Measurements from ENCODE around the gene ABCA4.

ABCA4 gene

GRCh38 chr1:94067196-94067595 lies 53.8 kb downstream of the ABCA4 start:
- no peak overlapping the region for H2AFZ ChIP-seq (ENCODE audit: low read length)
- H3K9ac ChIP-seq (ENCODE audit: low read depth, low read length, poor library complexity), result no peak overlapping the region
- no peak overlapping the region for H3K4me2 ChIP-seq (ENCODE audit: insufficient read depth, low read length, poor library complexity, severe bottlenecking)
- no peak overlapping the region for H4K91ac ChIP-seq (ENCODE audit: low read depth, low read length, poor library complexity)
- H2BK12ac ChIP-seq (ENCODE audit: low read length), result no peak overlapping the region
- no peak for DNase-seq (ENCODE audit: low spot score)
- H2BK15ac ChIP-seq (ENCODE audit: low read length), result no peak overlapping the region
- H3K27me3 ChIP-seq (ENCODE audit: control insufficient read depth in 3 of 3, insufficient read depth in 3 of 3, low read depth in 1 of 3, low read length in 3 of 3), result no peaks in the 10 kb centered on the region
- no peak overlapping the region for H3K18ac ChIP-seq (ENCODE audit: low read length)
- no peak overlapping the region for H3K4ac ChIP-seq (ENCODE audit: low read length)
- H2AK5ac ChIP-seq (ENCODE audit: low read depth, low read length), result no peak overlapping the region
- WGBS, 2 donors (ENCODE audit: extremely low coverage in 2 of 2, insufficient read length in 2 of 2, insufficient replicate concordance in 1 of 2), result no CpG with 5 or more reads among the region's 3 CpGs
- H2BK5ac ChIP-seq (ENCODE audit: low read length), result no peak overlapping the region
- H3K36me3 ChIP-seq (replicated peaks in 1 of 2; ENCODE audit: control insufficient read depth in 2 of 2, insufficient read depth in 2 of 2, low read length in 2 of 2), result no peaks in the 10 kb centered on the region
- H4K8ac ChIP-seq (ENCODE audit: low read depth, low read length), result no peak overlapping the region
- H3K9me3 ChIP-seq (replicated peaks in 1 of 2; ENCODE audit: control insufficient read depth in 2 of 2, insufficient read depth in 1 of 2, low read depth in 1 of 2, low read length in 2 of 2), result no peaks in the 10 kb centered on the region
- H3K79me1 ChIP-seq (ENCODE audit: low read depth, low read length), result no peaks in the 10 kb centered on the region
- H3K27ac ChIP-seq (replicated peaks; ENCODE audit: low read length), result no peak overlapping the region
- H3K4me3 ChIP-seq (ENCODE audit: low read length in 2 of 2), result no peak overlapping the region
- H2BK120ac ChIP-seq (ENCODE audit: low read depth, low read length), result no peak overlapping the region
- no peak overlapping the region for H3K14ac ChIP-seq (ENCODE audit: low read length)
- peaks cover 7 to 8% of the 10 kb centered on the region in 2 donors for H3K4me1 ChIP-seq (ENCODE audit: control insufficient read depth in 2 of 2, insufficient read depth in 1 of 2, low read depth in 1 of 2, low read length in 2 of 2)
- H3K23ac ChIP-seq (ENCODE audit: low read depth, low read length, poor library complexity), result no peak overlapping the region

DNA sequence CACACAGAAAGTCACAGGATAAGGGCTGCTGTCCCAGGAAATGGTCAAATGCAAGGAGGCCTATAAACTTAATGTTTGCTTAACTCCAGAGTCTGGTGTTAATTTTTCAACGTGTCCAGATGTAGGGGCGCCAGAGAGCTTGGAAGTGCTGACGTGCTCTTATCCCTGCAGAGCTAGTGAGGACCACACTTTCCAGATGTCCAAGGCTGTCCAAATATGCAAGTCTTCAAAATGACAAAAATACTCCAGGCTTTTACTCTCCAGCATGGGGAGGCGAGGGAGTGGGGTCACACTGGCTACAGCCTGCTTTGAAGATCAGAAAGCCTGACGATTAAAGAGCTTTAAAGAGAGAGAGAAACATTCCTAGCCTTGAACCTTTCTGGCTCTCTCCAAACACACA lies 57.6 kb downstream of the ABCA4 start:
- Histone ChIP-seq H3K79me1 (ENCODE audit: low read depth, low read length) (no peaks in the 10 kb centered on the region), H2BK5ac (ENCODE audit: low read length) (no peak overlapping the region), H3K4me1 (ENCODE audit: control insufficient read depth in 2 of 2, insufficient read depth in 1 of 2, low read depth in 1 of 2, low read length in 2 of 2) (peaks cover 0 to 7% of the 10 kb centered on the region in 2 donors), H4K8ac (ENCODE audit: low read depth, low read length) (no peak overlapping the region), H3K18ac (ENCODE audit: low read length) (no peak overlapping the region), H3K4ac (ENCODE audit: low read length) (no peak overlapping the region), H3K9ac (ENCODE audit: low read depth, low read length, poor library complexity) (no peak overlapping the region), H3K9me3 (replicated peaks in 1 of 2; ENCODE audit: control insufficient read depth in 2 of 2, insufficient read depth in 1 of 2, low read depth in 1 of 2, low read length in 2 of 2) (no peaks in the 10 kb centered on the region), H3K4me3 (ENCODE audit: low read length in 2 of 2) (no peak overlapping the region), H2AK5ac (ENCODE audit: low read depth, low read length) (no peak overlapping the region), H4K91ac (ENCODE audit: low read depth, low read length, poor library complexity) (no peak overlapping the region), H3K27me3 (ENCODE audit: control insufficient read depth in 3 of 3, insufficient read depth in 3 of 3, low read depth in 1 of 3, low read length in 3 of 3) (peaks cover 0 to 4% (median 0%) of the 10 kb centered on the region in 3 experiments), H2BK15ac (ENCODE audit: low read length) (no peak overlapping the region), H3K23ac (ENCODE audit: low read depth, low read length, poor library complexity) (no peak overlapping the region), H2AFZ (ENCODE audit: low read length) (no peak overlapping the region), H3K14ac (ENCODE audit: low read length) (no peak overlapping the region), H3K36me3 (replicated peaks in 1 of 2; ENCODE audit: control insufficient read depth in 2 of 2, insufficient read depth in 2 of 2, low read length in 2 of 2) (no peaks in the 10 kb centered on the region), H2BK120ac (ENCODE audit: low read depth, low read length) (no peak overlapping the region), H3K4me2 (ENCODE audit: insufficient read depth, low read length, poor library complexity, severe bottlenecking) (no peak overlapping the region), H3K27ac (replicated peaks; ENCODE audit: low read length) (no peak overlapping the region), H2BK12ac (ENCODE audit: low read length) (no peak overlapping the region)
- no peak for DNase-seq (ENCODE audit: low spot score)
- no CpG with 5 or more reads among the region's 5 CpGs for WGBS, 2 donors (ENCODE audit: extremely low coverage in 2 of 2, insufficient read length in 2 of 2, insufficient replicate concordance in 1 of 2)

DNA sequence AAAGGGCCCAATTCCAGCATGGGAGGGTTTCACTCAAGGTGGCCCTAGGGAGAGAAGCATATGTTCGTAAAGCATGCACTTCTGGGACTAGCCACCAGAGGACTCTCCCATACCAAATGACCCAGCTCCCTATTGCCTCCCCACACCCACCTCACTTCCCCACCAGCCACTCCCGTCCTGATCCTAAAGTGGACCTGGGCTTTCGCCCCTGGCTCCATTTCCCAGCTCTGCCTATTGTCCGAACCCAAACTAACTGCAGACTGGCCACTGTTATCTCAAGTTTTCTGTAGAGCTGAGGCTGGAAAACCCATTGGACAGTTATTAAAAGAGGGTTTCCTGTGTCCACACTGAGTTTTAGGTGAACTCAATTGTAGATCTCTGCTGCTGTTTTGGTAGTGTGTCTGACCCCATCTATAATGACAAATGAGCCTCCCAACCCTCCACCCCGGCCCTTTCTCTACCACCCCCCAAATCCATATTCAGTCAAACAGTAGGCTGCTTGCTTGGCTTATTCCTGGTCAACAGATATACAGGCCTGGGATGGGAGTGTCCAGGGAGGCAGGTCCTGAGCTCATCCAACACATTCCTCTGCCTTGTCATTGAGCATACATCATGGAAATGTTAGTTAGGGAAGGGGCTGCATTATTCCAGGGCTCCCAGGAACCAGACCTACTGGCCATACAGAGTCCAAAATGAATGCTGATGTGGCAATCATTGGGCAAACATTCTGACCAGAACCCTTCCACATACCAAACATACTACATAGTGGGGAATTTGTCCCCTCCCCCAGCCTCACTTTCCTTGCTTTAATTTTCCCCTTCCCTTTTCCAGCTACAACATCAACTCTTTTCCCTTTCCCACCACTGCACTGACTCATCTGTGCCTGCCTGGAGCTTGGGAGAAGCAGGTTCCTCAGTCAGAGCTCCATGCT lies 59.2 kb downstream of the ABCA4 start:
- H2AK5ac ChIP-seq (ENCODE audit: low read depth, low read length), result no peak overlapping the region
- no peaks in the 10 kb centered on the region for H3K36me3 ChIP-seq (replicated peaks in 1 of 2; ENCODE audit: control insufficient read depth in 2 of 2, insufficient read depth in 2 of 2, low read length in 2 of 2)
- H3K79me1 ChIP-seq (ENCODE audit: low read depth, low read length), result no peaks in the 10 kb centered on the region
- peak; percentile 61 for DNase-seq (ENCODE audit: low spot score)
- no peak overlapping the region for H2BK5ac ChIP-seq (ENCODE audit: low read length)
- peaks cover 0 to 4% (median 0%) of the 10 kb centered on the region in 3 experiments for H3K27me3 ChIP-seq (ENCODE audit: control insufficient read depth in 3 of 3, insufficient read depth in 3 of 3, low read depth in 1 of 3, low read length in 3 of 3)
- H4K8ac ChIP-seq (ENCODE audit: low read depth, low read length), result no peak overlapping the region
- no peak overlapping the region for H2BK12ac ChIP-seq (ENCODE audit: low read length)
- no peak overlapping the region for H3K23ac ChIP-seq (ENCODE audit: low read depth, low read length, poor library complexity)
- WGBS, 2 donors (ENCODE audit: extremely low coverage in 2 of 2, insufficient read length in 2 of 2, insufficient replicate concordance in 1 of 2), result no CpG with 5 or more reads among the region's 5 CpGs
- H3K4me2 ChIP-seq (ENCODE audit: insufficient read depth, low read length, poor library complexity, severe bottlenecking), result no peak overlapping the region
- H2BK120ac ChIP-seq (ENCODE audit: low read depth, low read length), result no peak overlapping the region
- H3K27ac ChIP-seq (replicated peaks; ENCODE audit: low read length), result no peak overlapping the region
- H4K91ac ChIP-seq (ENCODE audit: low read depth, low read length, poor library complexity), result no peak overlapping the region
- H3K4me3 ChIP-seq (ENCODE audit: low read length in 2 of 2), result no peak overlapping the region
- peak overlapping the region; percentile 77 for H2AFZ ChIP-seq (ENCODE audit: low read length)
- no peak overlapping the region for H3K4ac ChIP-seq (ENCODE audit: low read length)
- H3K18ac ChIP-seq (ENCODE audit: low read length), result no peak overlapping the region
- H3K14ac ChIP-seq (ENCODE audit: low read length), result peak overlapping the region; percentile 49
- no peaks in the 10 kb centered on the region for H3K9me3 ChIP-seq (replicated peaks in 1 of 2; ENCODE audit: control insufficient read depth in 2 of 2, insufficient read depth in 1 of 2, low read depth in 1 of 2, low read length in 2 of 2)
- no peak overlapping the region for H2BK15ac ChIP-seq (ENCODE audit: low read length)
- H3K4me1 ChIP-seq (ENCODE audit: control insufficient read depth in 2 of 2, insufficient read depth in 1 of 2, low read depth in 1 of 2, low read length in 2 of 2), result peaks cover 0 to 7% of the 10 kb centered on the region in 2 donors
- no peak overlapping the region for H3K9ac ChIP-seq (ENCODE audit: low read depth, low read length, poor library complexity)

- Histone ChIP-seq H3K18ac (ENCODE audit: low read length) (no peak overlapping the region), H3K14ac (ENCODE audit: low read length) (no peak overlapping the region), H3K27me3 (ENCODE audit: control insufficient read depth in 3 of 3, insufficient read depth in 3 of 3, low read depth in 1 of 3, low read length in 3 of 3) (peaks cover 0 to 6% (median 0%) of the 10 kb centered on the region in 3 experiments), H3K79me1 (ENCODE audit: low read depth, low read length) (no peaks in the 10 kb centered on the region), H3K23ac (ENCODE audit: low read depth, low read length, poor library complexity) (no peak overlapping the region), H3K36me3 (replicated peaks in 1 of 2; ENCODE audit: control insufficient read depth in 2 of 2, insufficient read depth in 2 of 2, low read length in 2 of 2) (no peaks in the 10 kb centered on the region), H2AK5ac (ENCODE audit: low read depth, low read length) (no peak overlapping the region), H3K4me1 (ENCODE audit: control insufficient read depth in 2 of 2, insufficient read depth in 1 of 2, low read depth in 1 of 2, low read length in 2 of 2) (peaks cover 0 to 9% of the 10 kb centered on the region in 2 donors), H3K4ac (ENCODE audit: low read length) (no peak overlapping the region), H3K9me3 (replicated peaks in 1 of 2; ENCODE audit: control insufficient read depth in 2 of 2, insufficient read depth in 1 of 2, low read depth in 1 of 2, low read length in 2 of 2) (no peaks in the 10 kb centered on the region), H2BK5ac (ENCODE audit: low read length) (no peak overlapping the region), H2AFZ (ENCODE audit: low read length) (no peak overlapping the region), H3K4me2 (ENCODE audit: insufficient read depth, low read length, poor library complexity, severe bottlenecking) (no peak overlapping the region), H2BK12ac (ENCODE audit: low read length) (no peak overlapping the region), H3K4me3 (ENCODE audit: low read length in 2 of 2) (no peak overlapping the region), H2BK120ac (ENCODE audit: low read depth, low read length) (no peak overlapping the region), H3K9ac (ENCODE audit: low read depth, low read length, poor library complexity) (no peak overlapping the region), H2BK15ac (ENCODE audit: low read length) (no peak overlapping the region), H4K8ac (ENCODE audit: low read depth, low read length) (no peak overlapping the region), H4K91ac (ENCODE audit: low read depth, low read length, poor library complexity) (no peak overlapping the region), H3K27ac (replicated peaks; ENCODE audit: low read length) (no peak overlapping the region)
- no peak for DNase-seq (ENCODE audit: low spot score)
- WGBS, 2 donors (ENCODE audit: extremely low coverage in 2 of 2, insufficient read length in 2 of 2, insufficient replicate concordance in 1 of 2), result no CpG with 5 or more reads among the region's 2 CpGs
Observed at GRCh38 chr1:94060720-94061119, 60.2 kb downstream of the ABCA4 start.

Data from neuronal stem cell (in vitro differentiated cells).